GM21367 (cell line): ENCODE results near the gene GLT1D1.
"Not testable (repeated sequence)": the region's sequence is repeated elsewhere in the genome, so short reads cannot be mapped to it uniquely, and the experiment has no call there.

Source experiments
- ATAC-seq: cut with Tn5 transposase; IDR thresholded peaks from one replicate; pipeline ENCODE4 v1.9.1; 2021; ENCODE audit not compliant: unreplicated experiment

GLT1D1 gene

DNA sequence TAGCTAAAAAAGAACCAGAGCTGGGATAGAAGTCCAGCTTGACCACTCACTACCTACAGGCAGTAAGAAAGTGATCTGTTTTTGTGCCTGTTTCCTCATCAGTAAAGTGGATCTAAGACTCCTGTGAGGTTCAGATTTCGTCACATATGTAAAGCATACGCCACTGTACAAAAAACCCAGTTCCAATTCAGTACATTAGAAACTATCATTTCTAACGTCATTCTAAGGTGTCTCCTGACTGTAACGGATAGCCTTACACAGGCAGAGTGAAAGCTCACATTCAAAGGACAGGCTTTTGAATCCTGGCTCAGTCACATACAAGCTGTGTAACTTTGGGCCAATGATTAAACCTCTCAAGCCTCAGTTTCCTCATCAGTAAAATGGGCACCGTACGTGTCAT is 33.0 kb upstream of the GLT1D1 start:
- no peak for ATAC-seq

GRCh38 chr12:128820723-128821432 is 32.4 kb upstream of the GLT1D1 start:
- peak; percentile 49 for ATAC-seq

DNA sequence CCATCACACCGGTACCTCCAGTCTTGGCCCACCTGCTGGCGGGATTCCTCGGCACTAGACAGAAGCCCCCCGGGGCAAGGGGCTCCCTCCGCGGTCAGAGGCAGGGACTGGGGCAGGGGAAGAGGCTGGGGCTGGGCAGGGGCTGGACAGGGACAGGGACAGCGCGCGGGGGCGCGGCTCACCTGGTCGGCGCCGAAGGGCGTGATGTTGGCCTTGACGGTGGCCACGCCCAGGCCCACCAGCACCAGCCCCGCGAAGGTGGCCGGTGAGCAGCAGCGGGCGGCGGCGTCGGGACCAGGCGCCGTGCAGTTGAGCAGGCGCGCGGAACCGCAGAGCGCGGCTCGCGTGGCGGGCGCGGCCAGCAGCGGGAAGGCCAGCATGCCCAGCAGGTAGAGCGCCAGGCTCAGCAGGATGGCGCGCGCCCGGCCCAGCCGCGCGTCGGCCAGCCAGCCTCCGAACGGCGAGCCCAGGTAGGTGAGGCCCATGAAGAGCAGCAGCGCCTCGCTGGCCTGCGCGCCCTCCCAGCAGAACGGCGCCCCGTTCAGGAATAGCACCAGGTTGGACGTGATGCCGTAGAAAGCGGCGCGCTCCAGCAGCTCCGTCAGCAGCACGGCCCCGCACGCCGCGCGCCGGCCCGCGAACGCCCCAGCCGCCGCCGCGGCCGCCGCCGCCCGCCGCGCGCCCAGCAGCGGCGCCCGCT is 29.9 kb upstream of the GLT1D1 start:
- peak; percentile 2 for ATAC-seq

DNA sequence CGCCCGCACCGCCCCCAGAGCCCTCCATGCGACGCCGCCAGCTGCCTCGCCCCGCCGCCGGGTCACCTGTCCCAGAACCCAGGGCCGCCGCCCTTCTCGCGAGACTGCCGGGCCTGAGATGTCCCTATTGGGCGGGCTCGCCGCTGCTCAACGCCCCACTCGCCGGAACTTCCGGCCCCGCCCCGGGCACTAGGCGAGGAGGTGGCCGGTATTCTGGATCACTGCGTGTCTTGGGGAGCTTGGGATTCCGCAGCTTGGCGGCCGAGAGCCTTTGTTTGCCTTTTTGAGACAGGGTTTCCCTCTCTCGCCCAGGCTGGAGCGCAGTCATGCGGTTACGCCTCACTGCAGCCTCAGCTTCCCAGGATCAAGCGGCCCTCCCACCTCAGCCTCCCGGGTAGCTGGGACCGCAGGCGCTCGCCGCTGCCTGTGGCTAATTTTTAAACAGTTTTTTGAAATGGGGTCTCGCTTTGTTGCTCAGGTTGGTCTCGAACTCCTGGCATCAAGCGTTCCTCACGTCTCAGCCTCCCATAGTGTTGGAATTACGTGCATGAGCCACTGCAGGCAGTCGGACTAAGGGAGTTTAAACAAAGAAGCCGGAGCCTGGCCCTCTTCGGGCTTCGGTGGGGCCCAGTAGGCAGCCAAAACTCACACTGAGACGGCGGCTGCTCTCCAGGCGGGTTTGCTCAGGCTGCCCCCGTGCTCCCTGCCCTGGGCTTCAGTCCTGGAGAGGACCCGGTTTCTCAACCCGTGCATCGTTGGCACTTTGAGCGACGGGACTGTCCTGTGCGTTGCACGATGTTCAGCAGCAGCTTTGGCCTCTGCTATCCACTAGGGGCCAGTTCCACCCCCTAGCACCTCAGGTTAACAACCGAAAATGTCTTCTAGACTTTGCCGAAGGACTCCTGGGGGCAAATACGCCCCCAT is 29.1 kb upstream of the GLT1D1 start, which contains the start of gene SLC15A4:
SLC15A4 (minus strand) TSS at position 43 of the 924 bp plus-strand sequence; CDS start at position 28, 15 bp downstream.
- peak; percentile 72 for ATAC-seq

DNA sequence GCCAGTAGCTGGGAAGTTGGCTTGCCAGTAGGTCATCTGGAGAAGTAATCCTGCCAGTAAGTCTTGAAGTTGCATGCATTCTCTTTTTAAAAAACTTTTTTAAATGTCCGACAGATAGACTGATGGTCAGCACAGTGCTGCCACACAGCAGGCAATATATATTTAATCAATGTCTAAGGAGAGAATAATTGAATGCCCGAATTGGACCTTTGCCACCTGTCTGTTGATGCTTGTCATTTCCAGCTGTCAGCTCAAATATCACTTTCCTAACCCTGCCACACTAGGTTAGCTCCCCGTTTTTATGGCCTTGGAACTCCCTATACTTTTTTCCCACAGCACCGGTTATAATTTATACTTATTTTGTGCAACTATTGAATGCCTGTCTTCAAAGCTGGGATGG is 27.4 kb upstream of the GLT1D1 start:
- no peak for ATAC-seq

GRCh38 chr12:128827724-128828123 is 25.6 kb upstream of the GLT1D1 start:
- no peak for ATAC-seq

DNA sequence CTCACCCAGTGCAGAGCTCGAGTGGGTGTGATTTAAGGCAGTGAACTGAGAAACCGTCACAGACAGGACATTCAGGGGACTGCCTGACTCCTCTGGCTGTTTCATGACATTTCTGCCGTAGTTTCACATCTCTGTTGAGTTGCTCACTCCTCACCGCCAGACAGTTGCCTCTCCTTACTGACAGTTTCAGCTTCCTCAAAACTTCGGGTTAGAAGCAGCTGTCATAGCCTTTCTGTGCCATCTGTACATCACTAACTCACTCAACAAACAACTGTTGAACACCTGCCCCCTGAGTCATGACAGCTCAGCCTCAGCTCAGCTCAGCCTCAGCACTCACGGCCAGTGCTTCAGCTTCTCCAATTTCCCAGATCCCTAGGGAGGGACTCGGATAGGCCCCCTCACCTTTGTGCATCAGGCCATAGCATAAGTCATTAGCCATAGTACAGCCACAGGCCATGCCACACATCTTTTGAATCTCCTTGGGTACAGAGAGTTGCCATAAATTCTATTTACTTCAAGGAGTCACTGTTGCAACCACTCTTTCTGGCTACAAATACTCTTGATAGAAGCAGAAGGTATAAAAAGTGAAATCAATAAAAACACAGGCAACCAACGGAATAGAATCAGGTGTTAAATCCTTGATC is 23.3 kb upstream of the GLT1D1 start:
- ATAC-seq = peak; percentile 88

GRCh38 chr12:128830505-128830893 is 22.8 kb upstream of the GLT1D1 start:
- peak; percentile 50 for ATAC-seq

DNA sequence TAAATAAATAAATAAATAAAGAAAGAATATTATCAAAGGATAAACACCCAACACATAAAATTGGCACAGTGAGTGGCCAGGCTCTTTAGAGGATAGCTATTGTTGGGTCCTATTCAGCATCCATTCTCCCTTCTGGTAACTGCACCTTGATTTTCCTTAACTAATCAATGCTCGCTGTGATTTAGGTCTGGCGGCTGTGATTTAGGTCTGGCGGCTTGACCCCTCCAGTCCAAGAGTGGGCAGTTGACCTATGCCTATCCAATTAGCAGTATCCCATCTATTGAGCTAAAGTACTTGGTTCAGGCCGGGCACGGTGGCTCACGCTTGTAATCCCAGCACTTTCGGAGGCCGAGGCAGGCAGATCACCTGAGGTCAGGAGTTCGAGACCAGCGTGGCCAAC is 19.9 kb upstream of the GLT1D1 start:
- ATAC-seq = no peak

DNA sequence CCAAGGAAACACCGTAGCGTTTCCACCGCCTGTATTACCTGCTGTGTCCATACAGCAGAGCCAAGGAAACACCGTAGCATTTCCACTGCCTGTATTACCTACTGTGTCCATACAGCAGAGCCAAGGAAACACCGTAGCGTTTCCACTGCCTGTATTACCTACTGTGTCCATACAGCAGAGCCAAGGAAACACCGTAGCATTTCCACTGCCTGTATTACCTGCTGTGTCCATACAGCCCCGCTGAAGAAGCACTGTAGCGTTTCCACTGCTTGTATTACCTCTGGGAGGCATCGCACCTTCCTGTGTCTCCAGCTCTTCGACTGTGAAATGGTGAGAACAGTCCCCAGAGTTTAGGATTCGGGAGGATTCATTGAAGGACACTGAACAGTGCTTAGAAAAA is 13.4 kb upstream of the GLT1D1 start:
- not testable (repeated sequence) for ATAC-seq

GRCh38 chr12:128840862-128841468 is 12.3 kb upstream of the GLT1D1 start:
- ATAC-seq = peak; percentile 75

DNA sequence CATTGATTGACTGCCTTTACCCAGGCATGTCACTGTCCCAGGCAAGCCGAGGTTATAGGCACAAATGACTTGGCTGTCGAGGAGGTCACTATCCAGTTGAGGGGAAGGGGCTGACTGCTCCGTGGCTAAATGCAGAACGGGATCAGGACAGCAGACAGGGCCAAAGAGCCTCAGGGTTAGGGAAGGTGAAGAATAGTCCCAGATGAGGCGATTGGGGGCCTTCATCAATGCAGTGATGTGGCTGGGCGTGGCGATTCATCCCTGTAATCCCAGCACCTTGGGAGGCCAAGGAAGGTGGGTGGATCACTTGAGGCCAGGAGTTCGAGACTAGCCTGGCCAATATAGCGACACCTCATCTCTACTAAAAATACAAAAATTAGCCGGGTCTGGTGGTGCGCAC is 10.7 kb upstream of the GLT1D1 start:
- no peak for ATAC-seq

DNA sequence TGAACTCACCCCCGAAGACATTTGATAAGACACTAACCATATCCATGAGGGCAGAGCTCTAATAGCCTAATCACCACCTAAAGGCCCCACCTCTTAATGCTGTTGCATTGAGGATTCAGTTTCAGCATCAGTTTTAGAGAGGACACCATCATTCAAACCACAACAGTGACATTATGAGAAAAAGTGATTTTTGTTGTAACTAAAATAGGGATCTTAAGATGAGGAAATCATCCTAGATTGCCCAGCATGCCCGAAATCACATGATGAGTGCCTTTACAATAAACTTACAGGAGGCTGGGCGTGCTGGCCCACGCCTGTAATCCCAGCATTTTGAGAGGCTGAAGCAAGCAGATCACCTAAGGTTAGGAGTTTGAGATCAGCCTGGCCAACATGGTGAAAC is 9.7 kb upstream of the GLT1D1 start:
- ATAC-seq = no peak

DNA sequence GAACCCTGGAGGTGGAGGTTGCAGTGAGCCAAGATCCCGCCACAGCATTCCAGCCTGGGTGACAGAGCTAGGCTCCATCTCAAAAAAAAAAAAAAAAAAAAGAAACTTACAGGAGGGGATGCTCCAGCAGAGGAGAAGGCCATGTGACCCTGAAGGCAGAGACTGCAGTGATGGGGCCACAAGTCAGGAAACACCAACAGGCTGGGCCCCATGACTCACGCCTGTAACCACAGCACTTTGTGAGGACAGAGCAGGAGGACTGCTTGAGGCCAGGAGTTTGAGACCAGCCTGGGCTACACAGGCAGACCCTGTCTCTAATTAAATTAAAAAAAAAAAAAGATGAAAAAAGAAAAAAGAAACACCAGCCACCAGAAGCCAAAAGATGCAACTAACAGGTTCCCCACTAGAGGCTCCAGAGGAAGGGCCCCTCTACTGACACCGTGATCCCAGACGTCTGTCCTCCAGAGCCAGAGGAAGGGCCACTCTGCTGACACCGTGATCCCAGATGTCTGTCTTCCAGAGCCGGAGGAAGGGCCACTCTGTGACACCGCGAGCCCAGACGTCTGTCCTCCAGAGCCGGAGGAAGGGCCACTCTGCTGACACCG is 9.1 kb upstream of the GLT1D1 start:
- ATAC-seq = peak; percentile 51

GRCh38 chr12:128846671-128847070 is 6.6 kb upstream of the GLT1D1 start:
- not testable (repeated sequence) for ATAC-seq

DNA sequence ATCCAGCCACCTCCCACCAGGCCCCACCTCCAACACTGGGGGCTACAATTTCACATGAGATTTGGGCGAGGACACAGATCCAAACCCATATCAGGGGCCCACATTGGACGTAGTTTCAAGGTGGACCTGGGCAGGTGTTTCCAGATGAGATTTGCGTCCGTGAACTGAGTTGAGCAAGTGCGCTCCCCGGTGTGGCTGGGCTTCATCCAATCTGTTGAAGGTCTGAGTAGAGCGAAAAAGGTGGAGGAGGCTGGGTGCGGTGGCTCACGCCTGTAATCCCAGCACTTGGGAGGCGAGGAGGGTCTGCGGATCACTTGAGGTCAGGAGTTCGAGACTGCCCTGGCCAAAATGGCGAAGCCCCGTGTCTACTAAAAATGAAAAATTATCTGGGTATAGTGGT is 4.9 kb upstream of the GLT1D1 start:
- ATAC-seq = no peak

- not testable (repeated sequence) for ATAC-seq
Measured at GRCh38 chr12:128849806-128850205, 3.5 kb upstream of the GLT1D1 start.

GRCh38 chr12:128850400-128850799 is 2.9 kb upstream of the GLT1D1 start:
- no peak for ATAC-seq

- not testable (repeated sequence) for ATAC-seq
Measured at GRCh38 chr12:128851429-128851828, 1.8 kb upstream of the GLT1D1 start.
